ENCODE results near the gene MACROD2.
"Not testable (repeated sequence)": the region's sequence is repeated elsewhere in the genome, so short reads cannot be mapped to it uniquely, and the experiment has no call there.

The MACROD2 gene

DNA sequence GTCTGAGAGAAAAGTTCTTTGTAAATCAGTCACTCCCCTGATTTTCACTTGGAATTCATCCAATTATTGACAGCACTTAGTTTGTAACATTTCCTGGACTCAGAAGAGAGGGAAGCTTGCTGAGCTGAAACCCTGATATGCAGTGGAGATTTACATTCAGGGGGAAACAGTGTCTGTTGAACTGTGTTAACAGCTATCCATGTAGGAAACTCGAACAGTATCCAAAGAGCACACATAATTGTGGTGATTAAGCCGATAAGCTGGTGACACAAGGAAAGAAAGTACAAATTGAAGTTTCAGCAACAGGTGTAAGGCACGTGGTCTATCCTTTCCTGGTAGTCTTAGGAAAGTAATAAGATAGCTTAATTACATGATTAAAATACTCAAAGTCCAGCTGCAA, 420.2 kb downstream of the MACROD2 start:
- ATAC-seq: no peak

DNA sequence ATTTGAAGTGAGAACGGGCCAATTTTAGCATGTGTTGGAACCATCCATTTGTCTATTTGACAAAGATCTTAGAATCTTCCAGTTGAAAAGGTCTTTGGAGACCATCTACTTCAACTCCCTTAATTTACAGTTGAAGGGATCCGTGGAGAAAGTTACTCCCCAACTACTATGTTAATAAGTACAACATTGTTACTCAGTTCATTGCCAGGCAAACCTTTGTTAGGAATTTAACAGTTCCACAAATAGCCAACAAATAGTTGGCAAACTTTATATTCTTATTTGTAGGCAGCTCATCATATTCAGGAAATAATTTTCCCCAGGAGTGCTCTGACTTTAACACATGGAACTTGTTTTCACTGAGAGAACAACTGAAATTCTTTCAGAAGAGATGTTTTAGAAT, 423.1 kb downstream of the MACROD2 start:
- no peak for ATAC-seq

DNA sequence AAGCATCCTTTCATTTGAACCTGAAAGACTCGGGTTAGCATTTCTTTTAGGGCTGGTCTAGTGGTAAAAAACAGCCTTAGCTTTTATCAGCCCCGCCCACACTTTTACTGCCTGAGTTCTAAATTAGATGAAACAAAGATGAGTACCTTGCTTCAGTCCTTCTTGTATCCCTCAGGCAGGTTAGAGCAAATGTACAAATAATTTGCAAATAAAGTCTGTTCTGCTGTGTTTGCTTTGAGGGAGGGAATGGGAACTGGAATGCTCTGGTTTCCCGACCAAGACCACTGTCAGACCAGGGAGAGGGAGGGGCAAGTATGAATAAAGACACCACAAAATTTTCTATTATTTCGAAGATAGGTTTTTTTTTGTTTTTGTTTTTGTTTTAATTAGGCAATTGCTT, 427.6 kb downstream of the MACROD2 start:
- ATAC-seq: no peak

DNA sequence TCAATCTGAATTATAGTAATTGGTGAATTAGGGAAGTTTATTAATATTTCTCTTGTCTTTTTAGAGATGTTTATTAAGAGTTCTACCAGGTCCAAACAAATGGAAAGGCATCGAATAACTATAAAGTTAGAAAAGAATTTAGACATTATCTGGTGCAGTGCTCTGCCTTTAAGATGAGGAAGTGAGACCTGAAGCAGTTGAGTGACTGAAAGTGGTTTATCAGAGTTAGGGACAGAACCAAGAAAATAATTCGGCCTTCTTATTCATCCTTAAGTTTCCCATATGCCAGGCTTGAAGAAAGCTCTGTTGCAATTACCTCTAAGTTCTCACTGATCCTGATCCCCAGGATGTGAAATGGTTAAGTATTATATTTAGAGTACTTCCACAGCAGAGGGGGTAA, 436.3 kb downstream of the MACROD2 start:
- no peak for ATAC-seq

DNA sequence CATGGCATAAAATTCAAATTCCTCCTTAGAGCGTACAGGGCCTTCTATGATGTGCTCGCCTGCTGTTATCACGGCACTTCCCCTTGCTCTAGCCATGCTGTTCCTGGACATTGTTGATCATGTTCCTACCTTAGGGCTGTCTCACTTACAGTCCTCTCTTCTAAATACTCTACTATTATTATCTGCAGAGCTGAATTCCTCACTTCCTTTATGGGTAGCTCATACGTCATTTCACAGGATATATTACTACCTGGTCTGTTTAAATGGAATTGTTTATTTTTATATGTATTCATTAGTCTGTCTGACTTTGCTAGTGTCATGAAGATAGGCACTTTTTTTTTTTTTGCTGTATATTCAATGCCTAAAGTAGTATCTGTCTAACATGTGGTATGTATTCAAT, 436.8 kb downstream of the MACROD2 start:
- no peak for ATAC-seq

DNA sequence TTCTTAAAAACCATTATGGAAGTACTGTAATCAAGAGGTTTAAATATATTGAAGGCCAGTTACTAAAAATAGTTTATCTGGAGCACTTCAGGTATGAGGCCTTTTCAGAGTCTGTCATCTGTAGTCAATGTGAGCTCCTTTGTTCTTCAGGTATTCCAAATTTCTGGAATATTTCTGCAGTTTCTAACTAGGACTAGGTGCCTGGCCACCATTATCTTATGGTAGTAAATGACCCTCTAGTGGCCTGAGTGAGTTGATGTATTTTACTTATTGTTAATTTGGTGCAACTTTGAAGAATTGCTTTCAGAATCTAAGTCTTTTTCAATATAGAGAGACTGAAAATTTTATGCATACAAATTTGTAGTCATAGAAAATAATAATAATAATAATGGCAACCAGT, 437.3 kb downstream of the MACROD2 start:
- ATAC-seq: no peak

DNA sequence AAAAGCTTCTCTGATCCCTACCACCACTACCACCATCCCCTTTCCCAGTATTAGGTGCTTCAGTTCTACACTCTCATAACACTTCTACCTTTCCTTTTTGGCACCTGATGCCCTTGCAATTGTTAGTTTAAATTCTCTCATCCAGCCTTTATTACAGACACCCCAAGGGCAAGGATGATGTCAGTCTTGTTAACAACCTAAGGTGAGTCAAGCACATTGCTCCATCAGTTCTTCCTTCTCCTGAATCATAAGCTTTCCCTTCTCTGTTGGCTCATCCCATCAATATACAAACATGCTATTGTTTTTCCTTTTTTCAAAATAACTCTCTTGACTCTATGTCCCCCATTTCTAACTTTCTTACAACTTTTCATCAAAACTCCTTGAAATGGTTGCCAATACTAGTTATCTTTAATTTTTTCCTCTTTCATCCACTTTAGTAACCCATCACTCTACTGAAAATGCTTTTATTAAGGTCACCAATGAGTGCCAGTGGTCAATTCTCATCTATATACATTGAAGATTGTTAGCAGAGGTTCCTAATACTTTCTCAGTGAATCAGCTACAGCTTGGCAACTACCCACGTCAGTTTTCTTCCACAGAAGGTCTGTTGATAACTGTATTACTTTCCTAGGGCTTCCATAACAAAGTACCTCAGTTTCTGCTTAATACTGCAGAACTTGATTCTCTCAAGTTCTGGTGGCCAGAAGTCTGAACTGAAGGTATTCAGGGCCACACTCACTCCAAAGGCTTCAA, 439.2 kb downstream of the MACROD2 start:
- no peak for ATAC-seq

DNA sequence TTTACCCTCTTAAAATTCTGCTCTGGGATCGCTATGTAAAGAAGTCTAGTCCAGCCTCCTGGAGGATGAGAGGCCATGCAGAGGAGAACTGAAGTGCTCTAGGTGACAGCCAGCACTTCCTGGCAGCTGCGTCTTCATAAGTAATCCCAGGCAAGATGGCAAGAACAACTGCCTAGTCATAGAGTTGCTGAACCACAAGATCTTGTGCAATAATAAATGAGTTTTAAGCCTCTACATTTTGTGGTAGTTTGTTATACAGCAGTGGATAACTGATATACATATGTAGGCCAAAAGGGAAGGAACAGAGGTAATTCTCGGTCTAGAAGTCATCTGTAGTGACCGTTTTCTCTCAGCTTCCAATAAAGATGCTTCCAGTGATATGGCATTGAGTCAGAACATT, 445.9 kb downstream of the MACROD2 start:
- ATAC-seq: no peak

DNA sequence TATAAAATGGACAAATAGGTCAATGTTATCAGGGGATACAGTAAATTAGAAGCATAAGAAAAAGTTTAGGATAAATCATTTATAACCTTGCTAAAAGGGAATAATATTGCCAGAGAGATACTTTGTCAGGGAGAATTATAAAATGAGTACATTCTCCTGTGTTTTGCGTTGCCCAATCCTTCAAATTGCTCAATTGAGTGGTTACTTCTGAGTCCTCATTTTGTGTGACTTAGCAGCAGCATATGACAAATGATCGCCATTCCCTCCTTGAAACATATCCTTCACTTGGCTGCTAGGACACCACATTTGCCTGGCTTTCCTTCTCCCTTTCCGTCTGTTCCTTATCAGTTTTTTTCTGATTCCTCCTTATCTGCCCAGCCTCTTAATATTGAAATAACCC, 448.8 kb downstream of the MACROD2 start:
- ATAC-seq: no peak

DNA sequence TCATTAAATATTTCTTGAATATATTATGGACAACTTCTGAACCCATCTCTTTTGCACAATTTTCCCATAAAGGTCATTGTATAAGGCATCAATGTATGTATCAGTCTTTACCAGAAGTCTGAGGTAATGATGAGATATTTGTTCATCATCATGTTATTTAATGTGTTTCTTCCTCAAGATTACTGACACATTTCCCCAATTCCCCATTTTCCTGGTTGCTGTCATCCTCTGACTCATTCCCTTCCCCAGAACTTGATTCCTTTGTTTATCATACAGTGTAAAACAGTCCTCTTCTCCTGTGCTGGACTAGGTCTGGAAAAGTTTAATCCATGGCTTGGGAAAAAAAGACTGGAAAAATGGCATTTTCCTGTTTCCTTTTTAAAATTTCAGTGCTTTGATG, 450.0 kb downstream of the MACROD2 start:
- ATAC-seq: no peak

DNA sequence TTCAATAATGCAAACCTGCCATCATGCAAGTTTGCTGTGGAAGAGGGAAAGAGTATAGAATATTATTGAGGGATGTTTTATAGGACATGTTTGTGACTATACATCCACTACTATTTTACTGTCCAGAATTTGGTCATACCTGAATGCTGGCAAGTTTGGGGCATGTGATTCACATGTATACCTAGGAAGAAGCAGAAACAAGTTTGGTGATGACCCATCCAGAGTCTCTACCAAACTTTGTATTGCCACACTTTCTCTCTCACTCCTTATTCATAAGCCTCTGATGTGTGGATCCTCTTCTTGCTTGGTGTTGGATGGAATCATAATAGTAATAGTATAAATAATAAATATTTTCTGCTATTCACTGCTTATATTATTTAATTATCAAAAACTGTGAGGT, 450.6 kb downstream of the MACROD2 start:
- no peak for ATAC-seq

DNA sequence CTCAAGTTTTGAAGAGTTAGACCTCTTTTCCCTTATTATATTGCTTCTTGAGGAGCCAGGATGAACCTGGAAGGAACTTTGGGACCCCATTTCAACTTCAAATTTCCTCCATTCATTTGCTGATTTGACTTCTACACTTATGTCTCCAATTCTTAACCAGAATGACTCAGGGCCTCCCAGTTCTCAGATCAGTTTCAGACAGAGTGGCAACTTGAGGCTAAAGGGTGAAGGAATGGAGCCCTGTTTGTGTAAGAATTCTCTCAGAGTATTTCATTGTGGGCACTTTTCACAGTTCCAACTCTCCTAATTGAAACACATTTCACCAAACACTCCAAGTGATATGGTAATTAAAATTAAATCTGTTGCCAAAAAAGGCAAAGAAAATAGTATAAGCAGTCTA, 451.1 kb downstream of the MACROD2 start:
- ATAC-seq: no peak

DNA sequence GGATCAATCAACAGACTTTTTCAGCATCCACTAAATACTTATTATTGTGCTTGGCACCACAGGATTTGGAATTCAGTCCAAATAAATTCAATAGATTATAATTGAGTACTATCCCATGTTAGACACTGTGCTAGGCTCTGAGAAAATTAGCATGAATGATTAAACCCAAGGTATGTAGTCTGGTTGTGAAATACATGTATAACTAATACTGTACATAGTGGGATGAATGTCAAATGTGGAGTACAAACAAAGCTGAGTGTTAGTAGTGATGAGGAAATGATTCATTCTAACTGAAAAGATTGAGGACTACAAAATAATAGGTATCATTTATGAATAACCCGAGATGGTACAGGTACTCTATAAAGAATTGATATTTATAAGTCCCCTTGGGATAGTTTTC, 454.0 kb downstream of the MACROD2 start:
- ATAC-seq: no peak

DNA sequence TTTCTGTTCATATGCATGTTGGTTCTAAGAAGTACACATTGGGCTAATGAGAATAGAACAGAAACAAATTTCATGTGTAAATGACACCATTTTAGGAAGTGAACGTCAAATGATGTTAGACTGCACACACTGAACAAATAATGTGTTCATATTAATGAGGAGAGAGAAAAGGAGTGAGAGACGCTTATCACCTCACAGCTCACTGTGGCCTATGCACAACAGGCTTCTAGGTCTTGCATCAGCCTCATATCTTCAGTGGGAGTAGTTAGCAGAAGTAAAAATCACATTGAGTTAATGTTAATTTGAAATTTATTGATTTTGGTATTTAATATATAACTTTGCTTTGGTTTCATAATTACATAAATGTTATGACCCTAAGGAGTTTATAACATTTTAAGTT, 454.9 kb downstream of the MACROD2 start:
- no peak for ATAC-seq

DNA sequence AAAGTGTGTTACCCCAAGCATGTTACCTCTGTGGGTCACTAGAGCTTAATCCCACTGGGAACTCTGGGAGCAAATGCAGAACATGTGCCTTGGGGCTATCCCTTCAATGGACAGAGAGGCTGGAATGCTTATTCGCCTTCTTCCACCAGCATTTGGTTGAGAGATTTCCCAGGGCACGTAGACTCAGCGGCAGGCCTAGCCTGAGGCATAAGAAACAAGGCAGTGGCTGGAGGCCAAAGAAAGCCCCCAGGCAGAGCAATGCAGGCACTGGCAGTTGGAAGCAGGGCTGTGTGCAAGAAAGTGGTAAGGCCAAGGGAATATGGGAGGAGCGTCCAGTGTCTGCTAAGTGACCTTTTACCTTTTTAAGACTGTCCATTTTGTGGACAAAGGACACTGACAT, 456.1 kb downstream of the MACROD2 start:
- no peak for ATAC-seq

DNA sequence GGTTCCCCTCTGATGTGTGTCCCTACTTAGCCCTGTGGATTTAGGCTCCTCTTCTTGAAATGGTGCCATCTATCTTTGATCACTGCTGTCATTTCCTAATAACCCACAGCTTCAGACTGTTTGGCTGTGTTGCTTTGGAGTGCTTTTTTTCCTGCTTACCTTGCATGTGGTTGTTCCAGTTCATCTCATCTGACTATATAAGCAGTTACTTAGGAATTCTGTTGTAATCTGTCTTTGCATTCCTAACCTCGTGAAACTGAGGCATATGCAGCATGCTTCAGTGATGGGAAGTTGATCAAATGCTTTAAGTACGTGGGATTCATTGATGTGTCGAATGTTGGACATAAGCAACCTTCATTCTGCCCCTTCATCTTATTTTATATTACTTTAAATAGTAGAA, 457.9 kb downstream of the MACROD2 start:
- ATAC-seq: no peak

DNA sequence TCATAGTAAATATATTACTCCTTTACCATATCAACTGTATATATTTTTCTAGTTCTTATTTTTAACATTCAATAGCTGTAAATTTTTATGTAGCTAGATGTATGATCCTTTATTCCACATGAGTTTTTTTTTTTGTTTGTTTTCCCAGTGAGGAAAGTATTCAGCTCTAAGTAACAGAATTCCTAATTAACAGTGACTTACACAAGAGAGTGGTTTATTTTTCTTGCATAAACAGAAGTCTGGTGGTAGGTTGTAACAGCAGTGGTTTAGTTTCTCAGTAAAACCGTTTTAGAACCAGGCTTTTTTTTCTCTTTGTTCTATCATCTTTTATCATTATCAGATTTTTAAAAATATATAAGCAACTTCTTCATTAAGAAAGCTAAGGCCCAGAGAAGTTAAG, 459.0 kb downstream of the MACROD2 start:
- ATAC-seq: no peak

DNA sequence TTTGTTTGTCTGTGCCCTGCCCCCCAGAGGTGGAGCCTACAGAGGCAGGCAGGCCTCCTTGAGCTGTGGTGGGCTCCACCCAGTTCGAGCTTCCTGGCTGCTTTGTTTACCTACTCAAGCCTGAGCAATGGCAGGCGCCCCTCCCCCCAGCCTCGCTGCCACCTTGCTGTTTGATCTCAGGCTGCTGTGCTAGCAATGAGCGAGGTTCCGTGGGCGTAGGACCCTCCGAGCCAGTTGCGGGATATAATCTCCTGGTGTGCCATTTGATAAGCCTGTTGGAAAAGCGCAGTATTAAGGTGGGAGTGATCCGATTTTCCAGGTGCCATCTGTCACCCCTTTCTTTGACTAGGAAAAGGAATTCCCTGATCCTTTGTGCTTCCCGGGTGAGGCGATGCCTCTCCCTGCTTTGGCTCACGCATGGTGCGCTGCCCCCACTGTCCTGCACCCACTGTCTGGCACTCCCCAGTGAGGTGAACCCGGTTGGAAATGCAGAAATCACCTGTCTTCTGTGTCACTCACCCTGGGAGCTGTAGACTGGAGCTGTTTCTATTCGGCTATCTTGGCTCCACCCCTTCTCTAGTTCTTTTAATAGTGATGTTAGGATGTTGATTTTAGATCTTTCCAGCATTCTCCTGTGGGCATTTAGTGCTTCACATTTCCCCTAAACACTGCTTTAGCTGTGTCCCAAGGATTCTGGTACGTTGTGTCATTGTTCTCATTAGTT, 471.9 kb downstream of the MACROD2 start:
- ATAC-seq: not testable (repeated sequence)

DNA sequence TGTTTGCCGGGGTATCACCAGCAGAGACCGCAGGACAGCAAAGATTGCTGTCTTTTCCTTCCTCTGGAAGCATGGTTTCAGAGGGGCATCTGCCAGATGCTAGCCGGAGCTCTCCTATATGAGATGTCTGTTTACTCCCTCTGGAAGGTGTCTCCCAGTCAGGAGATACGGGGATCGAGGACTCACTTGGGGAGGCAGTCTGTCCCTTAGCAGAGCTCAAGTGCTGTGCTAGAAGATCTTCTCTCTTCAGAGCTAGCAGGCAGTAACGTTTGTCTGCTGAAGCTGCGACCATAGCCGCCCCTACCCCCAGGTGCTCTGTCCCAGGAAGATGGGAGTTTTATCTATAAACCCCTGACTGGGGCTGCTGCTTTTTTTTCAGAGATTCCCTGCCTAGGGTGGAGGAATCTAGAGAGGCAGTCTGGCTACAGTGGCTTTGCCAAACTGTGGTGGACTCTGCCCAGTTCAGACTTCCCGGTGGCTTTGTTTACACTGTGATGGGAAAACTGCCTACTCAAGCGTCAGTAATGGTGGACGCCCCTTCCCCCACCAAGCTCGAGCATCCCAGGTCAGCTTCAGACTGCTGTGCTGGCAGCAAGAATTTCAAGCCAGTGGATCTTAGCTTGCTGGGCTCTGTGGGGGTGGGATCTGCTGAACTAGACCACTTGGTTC, 475.0 kb downstream of the MACROD2 start:
- ATAC-seq: no peak

DNA sequence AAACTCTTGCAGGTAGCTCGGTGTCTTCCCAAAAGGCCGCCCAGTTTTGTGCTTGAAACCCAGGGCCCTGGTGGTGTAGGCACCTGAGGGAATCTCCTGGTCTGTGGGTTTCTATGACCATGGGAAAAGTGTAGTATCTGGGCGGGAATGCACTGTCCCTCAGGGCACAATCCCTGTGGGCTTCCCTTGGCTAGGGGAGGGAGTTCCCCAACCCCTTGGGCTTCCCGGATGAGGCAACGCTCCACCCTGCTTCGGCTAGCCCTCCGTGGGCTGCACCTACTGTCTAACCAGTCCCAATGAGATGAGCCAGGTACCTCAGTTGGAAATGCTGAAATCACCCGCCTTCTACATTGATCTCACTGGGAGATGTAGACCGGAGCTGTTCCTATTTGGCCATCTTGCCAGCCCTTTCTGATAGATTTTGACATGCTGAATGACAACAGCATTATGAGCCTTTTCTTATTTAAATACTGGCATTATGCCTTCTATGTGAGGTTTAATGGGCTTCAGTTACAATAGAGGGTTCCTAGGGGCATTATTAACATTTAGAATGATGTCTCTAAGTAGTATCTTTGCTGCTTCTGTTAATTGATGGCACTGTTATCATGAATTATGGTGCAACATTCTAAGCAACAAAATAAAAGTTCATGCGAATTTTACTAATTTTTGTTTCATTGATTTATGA, 475.8 kb downstream of the MACROD2 start:
- no peak for ATAC-seq

DNA sequence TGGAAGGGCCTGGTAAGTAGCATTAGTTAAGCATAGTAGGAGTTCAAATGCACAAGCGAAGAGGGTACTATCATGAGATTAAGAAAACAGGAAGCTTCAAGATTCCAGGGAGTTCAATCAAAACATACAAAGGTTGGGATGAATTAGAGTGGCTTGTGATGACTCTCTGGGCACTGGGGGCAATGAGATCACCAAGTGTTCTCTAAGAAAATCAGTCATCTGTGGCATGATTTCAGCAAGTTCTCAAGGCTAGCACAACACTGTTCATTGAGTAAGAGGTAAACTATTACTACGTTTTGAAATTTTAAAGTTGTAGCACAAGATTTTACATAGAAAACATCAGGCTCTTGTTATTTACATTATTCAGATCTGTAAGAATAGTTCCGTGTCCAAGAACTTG, 481.8 kb downstream of the MACROD2 start:
- no peak for ATAC-seq

DNA sequence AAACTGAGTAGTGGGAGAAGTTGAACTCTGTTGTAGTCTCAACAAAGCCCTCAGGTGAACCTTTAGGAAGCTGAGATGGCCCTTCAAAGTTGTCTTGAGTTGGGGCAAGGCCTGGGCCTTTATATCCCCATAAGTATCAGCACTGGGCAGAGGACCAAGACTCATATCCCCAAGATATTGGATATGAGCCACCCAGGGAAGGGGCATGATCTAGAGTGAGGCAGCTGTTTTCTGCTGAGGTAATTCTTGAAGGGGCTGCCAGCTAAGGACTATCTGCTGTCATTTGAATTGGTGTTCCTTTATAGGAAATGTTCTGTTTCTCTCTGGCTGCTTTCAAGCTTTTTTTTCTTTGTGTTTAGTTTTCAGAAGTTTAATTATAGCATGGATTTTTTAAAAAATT, 482.8 kb downstream of the MACROD2 start:
- ATAC-seq: no peak

DNA sequence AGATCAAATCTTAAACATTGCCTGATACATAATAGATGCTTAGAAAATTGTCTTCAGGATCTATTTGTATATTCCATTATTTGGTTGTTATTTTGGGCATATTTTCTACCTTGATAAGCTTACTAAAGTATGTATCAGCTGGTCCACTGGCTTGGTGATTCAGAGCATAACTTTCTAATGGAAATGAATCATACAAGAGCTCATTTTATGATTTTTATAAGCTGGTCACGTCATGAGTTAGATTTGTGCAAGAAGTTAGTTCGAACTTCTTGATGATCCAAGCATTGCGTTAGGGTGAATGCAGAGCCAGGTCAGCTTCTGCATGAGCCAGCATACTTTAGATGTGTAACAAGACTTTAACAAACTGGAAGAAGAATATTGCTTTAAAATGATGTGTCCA, 486.5 kb downstream of the MACROD2 start:
- ATAC-seq: no peak

DNA sequence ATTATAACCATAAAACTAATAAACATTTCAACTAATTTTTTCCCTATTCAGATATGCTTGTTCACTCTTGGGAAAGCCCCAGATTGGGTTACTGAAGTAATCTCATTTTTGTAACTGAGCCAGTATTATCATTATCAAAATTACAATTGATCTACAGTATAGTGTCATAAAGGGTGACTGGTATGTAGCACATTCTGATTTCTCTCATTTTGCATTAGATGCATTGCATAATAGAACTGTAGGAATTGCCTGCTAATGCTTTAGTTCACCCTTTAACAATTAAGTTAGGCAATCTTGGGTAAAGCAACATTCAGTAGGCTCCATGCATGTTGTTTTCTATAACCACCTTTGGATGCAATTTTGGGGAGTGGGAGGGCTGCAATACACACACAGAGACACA, 492.9 kb downstream of the MACROD2 start:
- ATAC-seq: no peak

Data from activated CD4-positive, CD25-positive, alpha-beta regulatory T cell treated with anti-CD3 and anti-CD28 coated beads, Interleukin-2, amount 50 U/mL, for 24 hours (primary cell).